ENCODE results near the gene PATJ.
"Not testable (repeated sequence)": the region's sequence is repeated elsewhere in the genome, so short reads cannot be mapped to it uniquely, and the experiment has no call there.

PATJ gene

DNA sequence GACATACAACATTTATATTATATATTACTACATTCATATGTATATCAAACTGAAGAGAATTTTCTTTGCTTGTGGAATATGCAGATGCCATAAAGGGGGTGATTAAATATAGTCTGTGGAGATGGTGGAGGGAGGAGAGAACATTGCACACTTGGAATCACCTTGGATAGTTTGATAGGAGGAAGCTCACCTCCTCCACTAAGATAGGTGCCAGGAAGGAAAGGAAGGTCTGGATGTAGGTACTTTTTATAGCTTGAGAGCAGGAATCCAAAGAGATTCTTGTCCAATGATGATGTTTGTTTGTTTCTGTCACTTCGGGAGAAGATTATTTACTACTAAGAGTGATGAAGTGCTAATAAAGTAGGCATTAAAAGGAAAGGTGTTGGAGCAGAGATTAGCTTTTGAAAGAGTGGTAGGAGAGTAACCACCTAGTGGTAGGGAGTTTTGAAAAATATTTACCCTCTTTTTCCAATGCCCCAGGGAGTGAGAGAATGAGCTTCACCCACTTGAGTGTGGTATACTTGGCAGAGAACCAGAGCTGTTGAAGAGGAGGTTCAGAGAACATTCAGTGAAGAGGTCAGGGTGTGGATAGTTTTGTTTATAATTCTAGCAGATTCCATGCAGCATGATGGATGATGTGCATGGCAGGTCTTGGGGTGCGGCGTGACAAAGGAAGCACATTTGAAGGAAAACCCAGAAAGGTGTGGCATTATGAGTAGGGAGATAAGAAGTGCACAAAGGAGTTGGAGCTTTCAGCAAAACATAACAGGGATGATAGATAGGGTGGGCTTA is 145.0 kb downstream of the PATJ start:
- TF ChIP-seq CTCF (conservative IDR thresholded peaks at IDR 0.05; ENCODE audit: low read depth, low read length): no peak
- DNase-seq (ENCODE audit: low read depth): peak; percentile 19

GRCh38 chr1:61887931-61888564 is 145.8 kb downstream of the PATJ start:
- TF ChIP-seq CTCF (conservative IDR thresholded peaks at IDR 0.05; ENCODE audit: low read depth, low read length): no peak
- H3K4me3 ChIP-seq (ENCODE audit: low read depth, low read length): no peak overlapping the region
- peak; percentile 26 for DNase-seq (ENCODE audit: low read depth)

More for the DNA sequence above, 145.0 kb downstream of the PATJ start:
- H3K4me3 ChIP-seq (ENCODE audit: low read depth, low read length): no peak overlapping the region

- TF ChIP-seq CTCF (conservative IDR thresholded peaks at IDR 0.05; ENCODE audit: low read depth, low read length): no peak
- DNase-seq (ENCODE audit: low read depth): no peak
Observed at GRCh38 chr1:61888808-61889207, 146.5 kb downstream of the PATJ start.

GRCh38 chr1:61890435-61890834 is 148.2 kb downstream of the PATJ start:
- not testable (repeated sequence) for H3K4me3 ChIP-seq (ENCODE audit: low read depth, low read length); DNase-seq (ENCODE audit: low read depth)

More at GRCh38 chr1:61888808-61889207, 146.5 kb downstream of the PATJ start:
- H3K4me3 ChIP-seq (ENCODE audit: low read depth, low read length): no peak overlapping the region

GRCh38 chr1:61892977-61893376 is 150.7 kb downstream of the PATJ start:
- H3K4me3 ChIP-seq (ENCODE audit: low read depth, low read length): no peak overlapping the region
- DNase-seq (ENCODE audit: low read depth): no peak
- TF ChIP-seq CTCF (conservative IDR thresholded peaks at IDR 0.05; ENCODE audit: low read depth, low read length): no peak

- H3K4me3 ChIP-seq (ENCODE audit: low read depth, low read length); DNase-seq (ENCODE audit: low read depth): not testable (repeated sequence)
Observed at GRCh38 chr1:61894296-61894695, 152.0 kb downstream of the PATJ start.

DNA sequence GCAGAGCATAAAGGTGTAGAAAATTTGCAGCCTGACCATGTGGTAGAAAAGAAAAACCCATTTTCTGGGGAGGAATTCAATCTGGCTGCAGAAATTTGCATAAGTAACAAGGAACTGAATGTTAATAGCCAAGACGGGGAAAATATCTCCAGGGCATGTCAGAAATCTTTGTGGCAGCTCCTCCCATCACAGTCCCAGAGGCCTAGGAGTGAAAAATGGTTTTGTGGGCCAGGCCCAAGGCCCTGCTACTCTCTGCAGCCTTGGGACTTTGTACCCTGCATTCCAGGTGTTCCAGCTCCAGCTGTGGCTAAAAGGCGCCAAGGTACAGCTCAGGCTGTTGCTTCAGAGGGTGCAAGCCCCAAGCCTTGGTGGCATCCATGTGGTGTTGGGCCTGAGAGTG is 152.9 kb downstream of the PATJ start:
- TF ChIP-seq CTCF (conservative IDR thresholded peaks at IDR 0.05; ENCODE audit: low read depth, low read length): no peak
- no peak for DNase-seq (ENCODE audit: low read depth)
- H3K4me3 ChIP-seq (ENCODE audit: low read depth, low read length): no peak overlapping the region

GRCh38 chr1:61898658-61899057 is 156.4 kb downstream of the PATJ start:
- no peak for DNase-seq (ENCODE audit: low read depth)
- TF ChIP-seq CTCF (conservative IDR thresholded peaks at IDR 0.05; ENCODE audit: low read depth, low read length): no peak
- no peak overlapping the region for H3K4me3 ChIP-seq (ENCODE audit: low read depth, low read length)

Data from choroid plexus epithelial cell (primary cell).